ENCODE data around the gene GPC5. TPM values are rescaled to one million over a fixed set of nuclear protein-coding genes. Genes with fewer than 3 reads are reported as not detected.

GPC5 gene
- total and polyA plus RNA-seq, 2 donors (not counting 3 experiments of a cell fraction or from before 2014, with no cell fraction given): 0.59 to 0.97 TPM

- CTCF ChIA-PET: no interaction called here
- dilution Hi-C loops (cut with MboI; ENCODE audit: extremely low pct_ligation_motif_present, low sequenced_read_pairs): no loop called here
- FAIRE-seq: no peak
These were observed 1279.2 kb downstream of the GPC5 start for GRCh38 chr13:92677571-92677970.

More at GRCh38 chr13:92677571-92677970, 1279.2 kb downstream of the GPC5 start:
- TF ChIP-seq MAX (IDR thresholded peaks at IDR 0.05; ENCODE audit: insufficient read depth, insufficient read length): no peak
- TF ChIP-seq POLR2AphosphoS5 (IDR thresholded peaks at IDR 0.05; ENCODE audit: insufficient read depth, low read depth, low read length): no peak
- TF ChIP-seq POLR2A (IDR thresholded peaks at IDR 0.05; ENCODE audit: low read depth, low read length): no peak
- no peak for TF ChIP-seq EZH2 (IDR thresholded peaks at IDR 0.05; ENCODE audit: borderline replicate concordance, low read depth, low read length, severe bottlenecking)
- no peak for TF ChIP-seq CTCF (IDR thresholded peaks at IDR 0.05; ENCODE audit: extremely low read depth in 1 of 2, insufficient read depth in 1 of 2, low read depth in 1 of 2, low read length in 2 of 2)
- no peak for TF ChIP-seq GATA2 (IDR thresholded peaks at IDR 0.05; ENCODE audit: insufficient read depth, insufficient read length, low read depth, low read length)
- TF ChIP-seq FOS (IDR thresholded peaks at IDR 0.05; ENCODE audit: borderline replicate concordance, insufficient read depth, low read length): no peak
- TF ChIP-seq JUN (IDR thresholded peaks at IDR 0.05; ENCODE audit: borderline replicate concordance, insufficient read depth, insufficient read length, low read depth): no peak
- TF ChIP-seq MYC (IDR thresholded peaks at IDR 0.05; ENCODE audit: low read depth, low read length): no peak
- no peak overlapping the region for H3K27ac ChIP-seq (ENCODE audit: insufficient read depth, low read depth, low read length)
- H3K4me2 ChIP-seq (ENCODE audit: insufficient read depth, low read length): no peak overlapping the region
- intact Hi-C loops (cut with micrococcal nuclease): no loop called here
- no TSS peak for BruUV-seq (replicated peaks)
- H4K20me1 ChIP-seq (replicated peaks; ENCODE audit: control insufficient read depth, extremely low read depth, insufficient read depth, low read length): no peaks in the 10 kb centered on the region
- H2AFZ ChIP-seq (ENCODE audit: low read depth, low read length): no peak overlapping the region
- H3K9me3 ChIP-seq (replicated peaks; ENCODE audit: control insufficient read depth, insufficient read depth, low read length): peaks cover 2% of the 10 kb centered on the region
- no peaks in the 10 kb centered on the region for H3K79me2 ChIP-seq (ENCODE audit: control insufficient read depth, insufficient read depth, low read length)
- H3K27me3 ChIP-seq (ENCODE audit: control insufficient read depth in 2 of 2, insufficient read depth in 2 of 2, low read length in 2 of 2): no peaks in the 10 kb centered on the region
- no peaks in the 10 kb centered on the region for H3K9me1 ChIP-seq (replicated peaks; ENCODE audit: control insufficient read depth, extremely low read depth, insufficient read depth, low read length)
- H3K4me3 ChIP-seq (replicated peaks in 1 of 3; ENCODE audit: insufficient read depth in 1 of 3, low read depth in 1 of 3, low read length in 3 of 3): no peak overlapping the region
- no peak overlapping the region for H3K9ac ChIP-seq (replicated peaks; ENCODE audit: extremely low read depth, insufficient read depth, low read length)
- no peaks in the 10 kb centered on the region for H3K36me3 ChIP-seq (ENCODE audit: control insufficient read depth in 2 of 2, extremely low read depth in 1 of 2, insufficient read depth in 2 of 2, low read length in 2 of 2)
- DNase-seq (ENCODE audit: low read depth, low spot score): no peak
- POLR2A ChIA-PET: no interaction called here
- no peaks in the 10 kb centered on the region for H3K4me1 ChIP-seq (ENCODE audit: control insufficient read depth, extremely low read depth, insufficient read depth, low read length)

Measured in endothelial cell of umbilical vein (primary cell).